ENCODE results near the gene E2F6. TPM values are rescaled to one million over a fixed set of nuclear protein-coding genes. Genes with fewer than 3 reads are reported as not detected.

E2F6 gene
- polyA plus RNA-seq, 1 donor from 2014 or later: 39.1 TPM

- Histone ChIP-seq H3K27ac (ENCODE audit: low read length) (no peak overlapping the region), H3K9me3 (ENCODE audit: low read length) (no peaks in the 10 kb centered on the region), H3K4me2 (ENCODE audit: low read length) (no peak overlapping the region)
Observed at GRCh38 chr2:11404376-11405073, 61.4 kb downstream of the E2F6 start.

GRCh38 chr2:11402436-11402835, 63.5 kb downstream of the E2F6 start:
- no peak overlapping the region for H3K9ac ChIP-seq (ENCODE audit: low read length)
- no peaks in the 10 kb centered on the region for H3F3A ChIP-seq (ENCODE audit: insufficient read depth, low read length, poor library complexity, severe bottlenecking)
- H3K36me3 ChIP-seq (ENCODE audit: insufficient read depth, low read length): no peaks in the 10 kb centered on the region
- no peak overlapping the region for H3K27ac ChIP-seq (ENCODE audit: low read length)
- H3K27me3 ChIP-seq (ENCODE audit: insufficient read depth, low read depth, low read length): no peaks in the 10 kb centered on the region
- H3K4me2 ChIP-seq (ENCODE audit: low read length): no peak overlapping the region
- H3K9me2 ChIP-seq (ENCODE audit: insufficient read depth, low read length): no peaks in the 10 kb centered on the region
- no peaks in the 10 kb centered on the region for H3K9me3 ChIP-seq (ENCODE audit: low read length)
- TF ChIP-seq MXI1 (conservative IDR thresholded peaks at IDR 0.05; ENCODE audit: poor library complexity, severe bottlenecking) (no peak), EP300 (conservative IDR thresholded peaks at IDR 0.05; ENCODE audit: poor library complexity, severe bottlenecking) (no peak), POLR2AphosphoS5 (IDR thresholded peaks at IDR 0.05) (no peak), TAF1 (IDR thresholded peaks at IDR 0.05; ENCODE audit: low read depth) (no peak), SMC3 (conservative IDR thresholded peaks at IDR 0.05; ENCODE audit: poor library complexity) (no peak)
- TF ChIP-seq, protein P1, sequence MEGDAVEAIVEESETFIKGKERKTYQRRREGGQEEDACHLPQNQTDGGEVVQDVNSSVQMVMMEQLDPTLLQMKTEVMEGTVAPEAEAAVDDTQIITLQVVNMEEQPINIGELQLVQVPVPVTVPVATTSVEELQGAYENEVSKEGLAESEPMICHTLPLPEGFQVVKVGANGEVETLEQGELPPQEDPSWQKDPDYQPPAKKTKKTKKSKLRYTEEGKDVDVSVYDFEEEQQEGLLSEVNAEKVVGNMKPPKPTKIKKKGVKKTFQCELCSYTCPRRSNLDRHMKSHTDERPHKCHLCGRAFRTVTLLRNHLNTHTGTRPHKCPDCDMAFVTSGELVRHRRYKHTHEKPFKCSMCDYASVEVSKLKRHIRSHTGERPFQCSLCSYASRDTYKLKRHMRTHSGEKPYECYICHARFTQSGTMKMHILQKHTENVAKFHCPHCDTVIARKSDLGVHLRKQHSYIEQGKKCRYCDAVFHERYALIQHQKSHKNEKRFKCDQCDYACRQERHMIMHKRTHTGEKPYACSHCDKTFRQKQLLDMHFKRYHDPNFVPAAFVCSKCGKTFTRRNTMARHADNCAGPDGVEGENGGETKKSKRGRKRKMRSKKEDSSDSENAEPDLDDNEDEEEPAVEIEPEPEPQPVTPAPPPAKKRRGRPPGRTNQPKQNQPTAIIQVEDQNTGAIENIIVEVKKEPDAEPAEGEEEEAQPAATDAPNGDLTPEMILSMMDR (IDR thresholded peaks at IDR 0.05; ENCODE audit: poor library complexity, severe bottlenecking): no peak
- TF ChIP-seq, protein P2, sequence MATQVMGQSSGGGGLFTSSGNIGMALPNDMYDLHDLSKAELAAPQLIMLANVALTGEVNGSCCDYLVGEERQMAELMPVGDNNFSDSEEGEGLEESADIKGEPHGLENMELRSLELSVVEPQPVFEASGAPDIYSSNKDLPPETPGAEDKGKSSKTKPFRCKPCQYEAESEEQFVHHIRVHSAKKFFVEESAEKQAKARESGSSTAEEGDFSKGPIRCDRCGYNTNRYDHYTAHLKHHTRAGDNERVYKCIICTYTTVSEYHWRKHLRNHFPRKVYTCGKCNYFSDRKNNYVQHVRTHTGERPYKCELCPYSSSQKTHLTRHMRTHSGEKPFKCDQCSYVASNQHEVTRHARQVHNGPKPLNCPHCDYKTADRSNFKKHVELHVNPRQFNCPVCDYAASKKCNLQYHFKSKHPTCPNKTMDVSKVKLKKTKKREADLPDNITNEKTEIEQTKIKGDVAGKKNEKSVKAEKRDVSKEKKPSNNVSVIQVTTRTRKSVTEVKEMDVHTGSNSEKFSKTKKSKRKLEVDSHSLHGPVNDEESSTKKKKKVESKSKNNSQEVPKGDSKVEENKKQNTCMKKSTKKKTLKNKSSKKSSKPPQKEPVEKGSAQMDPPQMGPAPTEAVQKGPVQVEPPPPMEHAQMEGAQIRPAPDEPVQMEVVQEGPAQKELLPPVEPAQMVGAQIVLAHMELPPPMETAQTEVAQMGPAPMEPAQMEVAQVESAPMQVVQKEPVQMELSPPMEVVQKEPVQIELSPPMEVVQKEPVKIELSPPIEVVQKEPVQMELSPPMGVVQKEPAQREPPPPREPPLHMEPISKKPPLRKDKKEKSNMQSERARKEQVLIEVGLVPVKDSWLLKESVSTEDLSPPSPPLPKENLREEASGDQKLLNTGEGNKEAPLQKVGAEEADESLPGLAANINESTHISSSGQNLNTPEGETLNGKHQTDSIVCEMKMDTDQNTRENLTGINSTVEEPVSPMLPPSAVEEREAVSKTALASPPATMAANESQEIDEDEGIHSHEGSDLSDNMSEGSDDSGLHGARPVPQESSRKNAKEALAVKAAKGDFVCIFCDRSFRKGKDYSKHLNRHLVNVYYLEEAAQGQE (IDR thresholded peaks at IDR 0.05; ENCODE audit: borderline replicate concordance): no peak
- H3K79me2 ChIP-seq (replicated peaks; ENCODE audit: insufficient read depth, low read length): no peaks in the 10 kb centered on the region
- H2AFZ ChIP-seq (ENCODE audit: low read depth, low read length): no peak overlapping the region
- H4K20me1 ChIP-seq (ENCODE audit: insufficient read depth): no peaks in the 10 kb centered on the region
- H3K4me3 ChIP-seq (ENCODE audit: low read length): no peak overlapping the region

More at GRCh38 chr2:11404376-11405073, 61.4 kb downstream of the E2F6 start:
- H3K79me2 ChIP-seq (replicated peaks; ENCODE audit: insufficient read depth, low read length): no peaks in the 10 kb centered on the region
- no peak overlapping the region for H3K4me3 ChIP-seq (ENCODE audit: low read length)
- no peaks in the 10 kb centered on the region for H4K20me1 ChIP-seq (ENCODE audit: insufficient read depth)
- H3K27me3 ChIP-seq (ENCODE audit: insufficient read depth, low read depth, low read length): no peaks in the 10 kb centered on the region
- H3K36me3 ChIP-seq (ENCODE audit: insufficient read depth, low read length): no peaks in the 10 kb centered on the region
- H3K9ac ChIP-seq (ENCODE audit: low read length): no peak overlapping the region
- H3K9me2 ChIP-seq (ENCODE audit: insufficient read depth, low read length): no peaks in the 10 kb centered on the region
- TF ChIP-seq TAF1 (IDR thresholded peaks at IDR 0.05; ENCODE audit: low read depth) (no peak), EP300 (conservative IDR thresholded peaks at IDR 0.05; ENCODE audit: poor library complexity, severe bottlenecking) (no peak), EZH2 (IDR thresholded peaks at IDR 0.05; ENCODE audit: borderline replicate concordance, insufficient read depth, low read length, poor library complexity, severe bottlenecking) (no peak), RAD21 (conservative IDR thresholded peaks at IDR 0.05) (no peak), POLR2AphosphoS5 (IDR thresholded peaks at IDR 0.05) (no peak), MXI1 (conservative IDR thresholded peaks at IDR 0.05; ENCODE audit: poor library complexity, severe bottlenecking) (no peak), SMC3 (conservative IDR thresholded peaks at IDR 0.05; ENCODE audit: poor library complexity) (no peak)
- TF ChIP-seq, protein P1 (IDR thresholded peaks at IDR 0.05; ENCODE audit: poor library complexity, severe bottlenecking): no peak
- TF ChIP-seq, protein P2 (IDR thresholded peaks at IDR 0.05; ENCODE audit: borderline replicate concordance): no peak
- H2AFZ ChIP-seq (ENCODE audit: low read depth, low read length): no peak overlapping the region
- H3F3A ChIP-seq (ENCODE audit: insufficient read depth, low read length, poor library complexity, severe bottlenecking): no peaks in the 10 kb centered on the region

Measured in neural cell (in vitro differentiated cells).